Activated effector memory CD4-positive, alpha-beta T cell treated with Interleukin-2 at 50 U/mL for 16 hours (primary cell): ENCODE data around the gene SMIM41.

Experiments used
- DNase-seq: peaks from one replicate; pipeline ENCODE4 v3.0.0-alpha.2; 2020

SMIM41 gene

GRCh38 chr12:52066346-52067080, 13.0 kb upstream of the SMIM41 start:
- DNase-seq, result no peak

GRCh38 chr12:52067081-52067374, 12.5 kb upstream of the SMIM41 start:
- no peak for DNase-seq

- DNase-seq, result peak; percentile 80
These were observed 9.9 kb upstream of the SMIM41 start, which contains the start of gene ATG101 for GRCh38 chr12:52069327-52070184. Gene ATG101 (plus strand): TSS chr12:52069978. CDS start chr12:52073651, 3,673 bp downstream.

- no peak for DNase-seq
These were observed 9.1 kb upstream of the SMIM41 start for GRCh38 chr12:52070185-52070925.

- no peak for DNase-seq
These were observed 5.7 kb upstream of the SMIM41 start for GRCh38 chr12:52073531-52074381.

GRCh38 chr12:52074971-52075724, 4.4 kb upstream of the SMIM41 start:
- no peak for DNase-seq

GRCh38 chr12:52076811-52077210, 2.7 kb upstream of the SMIM41 start:
- no peak for DNase-seq

- no peak for DNase-seq
These were observed 1.2 kb upstream of the SMIM41 start for GRCh38 chr12:52078276-52078675.

- DNase-seq, result no peak
These were observed 1.1 kb downstream of the SMIM41 start for GRCh38 chr12:52080403-52081251.

GRCh38 chr12:52081263-52081733, 1.8 kb downstream of the SMIM41 start:
- no peak for DNase-seq

- no peak for DNase-seq
These were observed 2.6 kb downstream of the SMIM41 start for GRCh38 chr12:52082026-52082668.

- no peak for DNase-seq
These were observed 3.1 kb downstream of the SMIM41 start for GRCh38 chr12:52082669-52082987.

- DNase-seq, result peak; percentile 39
These were observed 3.6 kb downstream of the SMIM41 start for GRCh38 chr12:52082988-52083637.

GRCh38 chr12:52083638-52083996, 4.1 kb downstream of the SMIM41 start:
- DNase-seq, result no peak

GRCh38 chr12:52084491-52085231, 5.2 kb downstream of the SMIM41 start:
- DNase-seq, result no peak

GRCh38 chr12:52085682-52086180, 6.2 kb downstream of the SMIM41 start:
- no peak for DNase-seq

- DNase-seq, result no peak
These were observed 6.9 kb downstream of the SMIM41 start for GRCh38 chr12:52086366-52086765.

- DNase-seq, result no peak
These were observed 7.7 kb downstream of the SMIM41 start for GRCh38 chr12:52086944-52087835.
